Measurements from ENCODE around the gene TBC1D16. TPM values are rescaled to one million over a fixed set of nuclear protein-coding genes. Genes with fewer than 3 reads are reported as not detected.

The TBC1D16 gene
- total RNA-seq, 4 donors from 2014 or later: 11.9 to 29.7 (median 22.2) TPM

- H3K27me3 ChIP-seq: no peaks in the 10 kb centered on the region
- TF ChIP-seq CTCF (IDR thresholded peaks at IDR 0.05) (peak in 2 of 6 experiments; percentile 22 to 28), POLR2A (IDR thresholded peaks at IDR 0.05) (no peak)
- no peaks in the 10 kb centered on the region for H3K9me3 ChIP-seq
- peak overlapping the region in 2 of 4 donors; percentile 27 to 61 for H3K27ac ChIP-seq
- no peak overlapping the region for H3K4me3 ChIP-seq
- DNase-seq: peak in 2 of 3 donors; percentile 65 to 67
- H3K4me1 ChIP-seq: peaks cover 0 to 21% (median 0%) of the 10 kb centered on the region in 4 donors
- H3K36me3 ChIP-seq: no peaks in the 10 kb centered on the region
Observed at GRCh38 chr17:80030730-80031410, 4.8 kb downstream of the TBC1D16 start.

- Histone ChIP-seq H3K27me3 (no peaks in the 10 kb centered on the region), H3K36me3 (no peaks in the 10 kb centered on the region), H3K27ac (peak overlapping the region; percentile 27 to 62 (median 58)), H3K9me3 (no peaks in the 10 kb centered on the region), H3K4me1 (peaks cover 0 to 30% (median 0%) of the 10 kb centered on the region in 4 donors), H3K4me3 (no peak overlapping the region)
- peak in 2 of 3 donors; percentile 35 to 77 for DNase-seq
- no peak for TF ChIP-seq POLR2A (IDR thresholded peaks at IDR 0.05)
- TF ChIP-seq CTCF (IDR thresholded peaks at IDR 0.05): no peak
Observed at GRCh38 chr17:80029258-80029974, 6.3 kb downstream of the TBC1D16 start.

GRCh38 chr17:80028030-80028429, 7.6 kb downstream of the TBC1D16 start:
- no peaks in the 10 kb centered on the region for H3K36me3 ChIP-seq
- H3K4me1 ChIP-seq: peaks cover 0 to 41% (median 0%) of the 10 kb centered on the region in 4 donors
- no peaks in the 10 kb centered on the region for H3K9me3 ChIP-seq
- no peak overlapping the region for H3K4me3 ChIP-seq
- H3K27ac ChIP-seq: peak overlapping the region in 1 of 4 donors; percentile 31
- DNase-seq: no peak
- TF ChIP-seq POLR2A (IDR thresholded peaks at IDR 0.05): no peak
- no peaks in the 10 kb centered on the region for H3K27me3 ChIP-seq

- no peak overlapping the region for H3K27ac ChIP-seq
Observed at GRCh38 chr17:80027043-80027435, 8.6 kb downstream of the TBC1D16 start.

GRCh38 chr17:80026359-80027042, 9.2 kb downstream of the TBC1D16 start:
- DNase-seq: no peak
- no peaks in the 10 kb centered on the region for H3K27me3 ChIP-seq
- H3K4me1 ChIP-seq: peaks cover 0 to 42% (median 0%) of the 10 kb centered on the region in 4 donors
- TF ChIP-seq POLR2A (IDR thresholded peaks at IDR 0.05) (no peak), CTCF (IDR thresholded peaks at IDR 0.05) (no peak)
- no peak overlapping the region for H3K27ac ChIP-seq
- no peaks in the 10 kb centered on the region for H3K9me3 ChIP-seq
- no peaks in the 10 kb centered on the region for H3K36me3 ChIP-seq
- H3K4me3 ChIP-seq: no peak overlapping the region

More at GRCh38 chr17:80027043-80027435, 8.6 kb downstream of the TBC1D16 start:
- H3K36me3 ChIP-seq: no peaks in the 10 kb centered on the region
- peaks cover 0 to 42% (median 0%) of the 10 kb centered on the region in 4 donors for H3K4me1 ChIP-seq
- no peak overlapping the region for H3K4me3 ChIP-seq
- no peak for TF ChIP-seq CTCF (IDR thresholded peaks at IDR 0.05)
- TF ChIP-seq POLR2A (IDR thresholded peaks at IDR 0.05): no peak
- DNase-seq: no peak
- no peaks in the 10 kb centered on the region for H3K9me3 ChIP-seq
- H3K27me3 ChIP-seq: no peaks in the 10 kb centered on the region

All from Peyer's patch (tissue), 4 donors.